ENCODE results near the gene GRIFIN. TPM values are rescaled to one million over a fixed set of nuclear protein-coding genes. Genes with fewer than 3 reads are reported as not detected.

Gene GRIFIN, protein sequence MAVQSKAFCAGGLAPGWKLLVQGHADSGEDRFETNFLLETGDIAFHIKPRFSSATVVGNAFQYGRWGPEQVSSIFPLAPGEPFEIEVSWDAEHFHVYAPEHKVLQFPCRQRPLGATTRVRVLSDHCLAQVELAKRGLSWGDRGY
- not detected for total RNA-seq (ENCODE audit: unreplicated experiment)
- long read RNA-seq, result 0 reads

DNA sequence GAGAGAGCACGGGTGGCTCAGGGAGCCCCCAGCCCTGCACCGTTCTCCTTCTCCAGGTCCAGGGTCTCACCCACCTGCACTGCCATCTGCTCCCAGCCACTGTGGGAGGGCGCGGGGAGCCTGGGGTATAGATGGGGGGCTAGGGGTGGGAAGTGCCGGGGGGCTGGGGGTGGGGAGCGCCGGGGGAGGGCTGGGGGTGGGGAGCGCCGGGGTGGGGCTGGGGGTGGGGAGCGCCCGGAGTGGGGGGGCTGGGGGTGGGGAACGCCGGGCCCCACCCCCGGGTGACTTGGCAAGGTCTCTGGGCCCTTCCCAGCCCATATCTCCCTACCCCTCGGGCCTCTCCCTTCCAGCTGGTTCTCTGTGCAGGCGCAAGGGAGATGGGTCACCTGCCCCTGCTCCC lies at the start of gene GRIFIN:
GRIFIN (minus strand) TSS at position 101 of the 400 bp plus-strand sequence; CDS start at position 86, 15 bp downstream.
- no peak within 1 kb of the TSS for H3K4me3 Mint-ChIP-seq (ENCODE audit: unreplicated experiment)

DNA sequence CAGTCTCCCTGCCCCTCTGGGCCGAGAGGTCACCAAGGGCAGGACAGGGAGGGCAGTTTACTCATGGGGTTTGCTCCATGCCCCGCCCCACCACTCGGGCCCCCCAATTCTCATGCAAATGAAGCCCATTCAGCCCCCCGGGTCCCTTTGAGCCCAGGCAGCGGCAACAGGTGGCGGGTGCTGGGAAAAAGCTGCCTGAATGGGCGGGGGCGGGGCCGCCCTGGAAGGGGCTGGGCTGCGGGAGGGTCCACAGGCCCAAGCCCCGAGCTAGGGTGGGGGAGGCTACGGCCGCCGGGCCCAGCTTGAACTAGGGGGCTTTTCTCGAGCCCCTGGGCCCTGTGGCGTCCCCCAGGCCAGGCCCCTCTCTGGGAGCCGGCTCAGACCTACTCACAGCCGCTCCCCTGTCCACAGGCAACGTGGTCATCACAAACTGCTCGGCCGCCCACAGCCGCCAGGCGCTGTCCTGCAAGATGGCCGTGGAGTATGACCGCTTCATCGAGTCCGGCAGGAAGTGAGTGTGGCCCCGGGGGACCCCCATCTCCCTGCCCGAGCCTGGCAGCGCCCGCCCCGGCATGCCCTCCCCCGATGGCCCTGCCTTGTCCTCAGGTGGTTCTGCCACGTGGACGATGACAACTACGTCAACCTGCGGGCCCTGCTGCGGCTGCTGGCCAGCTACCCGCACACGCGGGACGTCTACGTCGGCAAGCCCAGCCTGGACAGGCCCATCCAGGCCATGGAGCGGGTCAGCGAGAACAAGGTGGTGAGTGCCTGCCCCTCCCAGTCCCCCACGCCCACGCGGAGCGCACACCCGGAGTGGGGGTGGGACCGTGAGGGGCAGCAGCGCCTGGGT lies 48.8 kb upstream of the GRIFIN start:
- peaks cover 14% of the 10 kb centered on the region for H3K27me3 Mint-ChIP-seq (ENCODE audit: unreplicated experiment)
- H3K36me3 Mint-ChIP-seq (ENCODE audit: low read depth, unreplicated experiment), result peaks cover 5% of the 10 kb centered on the region
- DNase-seq (ENCODE audit: low spot score), result no peak
- H3K27ac Mint-ChIP-seq (ENCODE audit: unreplicated experiment), result no peak overlapping the region
- H3K9me3 Mint-ChIP-seq (ENCODE audit: unreplicated experiment), result no peaks in the 10 kb centered on the region
- peaks cover 20% of the 10 kb centered on the region for H3K4me1 Mint-ChIP-seq (ENCODE audit: unreplicated experiment)
- no peak overlapping the region for H3K4me3 Mint-ChIP-seq (ENCODE audit: unreplicated experiment)
- no peak for TF ChIP-seq CTCF (IDR thresholded peaks at IDR 0.05; ENCODE audit: unreplicated experiment)

More for the DNA sequence above, at the start of gene GRIFIN:
- Mint-ChIP-seq H3K27me3 (ENCODE audit: unreplicated experiment) (peaks cover 6% of the 10 kb centered on the region), H3K4me1 (ENCODE audit: unreplicated experiment) (peaks cover 6% of the 10 kb centered on the region), H3K27ac (ENCODE audit: unreplicated experiment) (no peak within 1 kb of the TSS), H3K36me3 (ENCODE audit: low read depth, unreplicated experiment) (peaks cover 4% of the 10 kb centered on the region), H3K9me3 (ENCODE audit: unreplicated experiment) (no peaks in the 10 kb centered on the region)
- no peak for TF ChIP-seq CTCF (IDR thresholded peaks at IDR 0.05; ENCODE audit: unreplicated experiment)
- DNase-seq (ENCODE audit: low spot score), result no peak

DNA sequence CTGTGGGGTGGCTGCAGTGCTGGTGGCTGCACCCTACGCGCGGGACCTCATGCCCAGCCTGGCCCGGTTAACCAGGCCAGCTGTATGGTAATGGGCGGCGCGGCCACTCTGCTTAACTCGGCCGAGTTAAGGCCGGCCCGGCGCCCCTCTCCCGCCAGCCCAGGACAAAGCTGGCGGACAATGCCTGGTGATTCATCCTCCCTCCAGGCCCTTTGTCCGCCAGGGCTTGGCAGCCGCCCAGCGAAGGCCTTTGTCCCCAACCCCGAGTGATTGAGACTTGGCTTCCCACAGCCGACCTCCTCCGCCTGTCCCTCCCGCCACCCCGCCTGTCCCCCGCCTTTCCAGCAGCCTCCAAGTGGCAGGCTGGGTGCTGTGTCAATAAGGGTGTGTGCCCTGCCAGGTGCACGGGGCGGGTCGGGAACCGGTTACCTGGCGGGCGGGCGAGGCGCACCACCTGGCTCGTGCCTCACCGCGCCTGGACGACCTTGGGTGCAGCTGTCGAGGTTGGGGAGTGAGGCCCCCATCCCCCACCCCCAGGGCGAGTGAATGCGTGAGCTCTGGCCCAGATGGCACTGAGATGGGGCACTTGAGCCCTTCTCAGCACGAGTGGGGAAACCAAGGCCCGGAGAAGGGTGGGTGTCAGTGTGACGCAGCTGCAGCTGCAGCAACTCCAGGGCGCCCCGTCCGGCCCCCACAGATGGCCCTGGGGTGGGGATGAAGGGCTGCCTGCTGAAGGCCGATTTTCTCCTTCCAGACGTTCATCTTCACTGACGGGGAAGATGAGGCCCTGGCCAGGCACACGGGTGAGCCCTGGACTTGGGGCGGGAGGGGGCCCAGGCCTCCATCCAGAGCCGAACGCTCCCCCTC lies 48.0 kb upstream of the GRIFIN start:
- TF ChIP-seq CTCF (IDR thresholded peaks at IDR 0.05; ENCODE audit: unreplicated experiment), result no peak
- Mint-ChIP-seq H3K27ac (ENCODE audit: unreplicated experiment) (no peak overlapping the region), H3K4me1 (ENCODE audit: unreplicated experiment) (peaks cover 18% of the 10 kb centered on the region), H3K36me3 (ENCODE audit: low read depth, unreplicated experiment) (peaks cover 5% of the 10 kb centered on the region), H3K4me3 (ENCODE audit: unreplicated experiment) (no peak overlapping the region), H3K9me3 (ENCODE audit: unreplicated experiment) (no peaks in the 10 kb centered on the region), H3K27me3 (ENCODE audit: unreplicated experiment) (peaks cover 14% of the 10 kb centered on the region)
- peak; percentile 50 for DNase-seq (ENCODE audit: low spot score)

- Mint-ChIP-seq H3K4me3 (ENCODE audit: unreplicated experiment) (no peak overlapping the region), H3K27me3 (ENCODE audit: unreplicated experiment) (peaks cover 14% of the 10 kb centered on the region), H3K4me1 (ENCODE audit: unreplicated experiment) (peaks cover 18% of the 10 kb centered on the region), H3K36me3 (ENCODE audit: low read depth, unreplicated experiment) (peaks cover 5% of the 10 kb centered on the region), H3K27ac (ENCODE audit: unreplicated experiment) (no peak overlapping the region), H3K9me3 (ENCODE audit: unreplicated experiment) (no peaks in the 10 kb centered on the region)
- TF ChIP-seq CTCF (IDR thresholded peaks at IDR 0.05; ENCODE audit: unreplicated experiment), result no peak
- no peak for DNase-seq (ENCODE audit: low spot score)
Measured at GRCh38 chr7:2523461-2523936, 47.3 kb upstream of the GRIFIN start.
